Subcutaneous abdominal adipose tissue (tissue), 5 donors: ENCODE data around the gene SLC43A3.
"Not testable (repeated sequence)": the region's sequence is repeated elsewhere in the genome, so short reads cannot be mapped to it uniquely, and the experiment has no call there.

Experiments
- H3K27ac ChIP-seq: one replicate; pipeline ENCODE4 v1.7.0; 2013; ENCODE audit warnings: low read depth, mild to moderate bottlenecking, inconsistent platforms, low read length, moderate library complexity
- H3K27me3 ChIP-seq, 5 donors: one replicate each; pipeline ENCODE4 v1.7.0; 2013; ENCODE audit warnings: low read length in 5 of 5, inconsistent platforms in 1 of 5; ENCODE audit not compliant: control insufficient read depth in 5 of 5, insufficient read depth in 4 of 5
- H3K36me3 ChIP-seq, 5 donors: one replicate each; pipeline ENCODE4 v1.7.0; 2013; ENCODE audit warnings: low read length in 5 of 5; ENCODE audit not compliant: control insufficient read depth in 5 of 5, insufficient read depth in 5 of 5
- H3K4me1 ChIP-seq, 5 donors: one replicate each; pipeline ENCODE4 v1.7.0; 2013; ENCODE audit warnings: low read length in 5 of 5, mild to moderate bottlenecking in 3 of 5, moderate library complexity in 1 of 5; ENCODE audit not compliant: control insufficient read depth in 5 of 5, insufficient read depth in 5 of 5
- H3K4me3 ChIP-seq, 5 donors: one replicate each; pipeline ENCODE4 v1.7.0; 2013; ENCODE audit warnings: low read length in 5 of 5, low read depth in 1 of 5
- H3K9ac ChIP-seq, 5 donors: one replicate each; pipeline ENCODE4 v1.7.0; 2013; ENCODE audit warnings: low read length in 5 of 5, mild to moderate bottlenecking in 4 of 5, moderate library complexity in 3 of 5
- H3K9me3 ChIP-seq, 5 donors: one replicate each; pipeline ENCODE4 v1.7.0; 2013; ENCODE audit warnings: low read length in 5 of 5; ENCODE audit not compliant: control insufficient read depth in 5 of 5
- donor health status: healthy.
- donor health status: healthy.
- donor health status: healthy.
- donor health status: healthy.
- donor health status: healthy.

Gene SLC43A3

GRCh38 chr11:57407941-57408475, 18.9 kb downstream of the SLC43A3 start:
- Histone ChIP-seq H3K9ac (no peak overlapping the region), H3K4me1 (peaks cover 10 to 31% (median 17%) of the 10 kb centered on the region in 5 donors), H3K9me3 (no peaks in the 10 kb centered on the region), H3K36me3 (peaks cover 10 to 48% (median 37%) of the 10 kb centered on the region in 5 donors), H3K27me3 (no peaks in the 10 kb centered on the region), H3K4me3 (no peak overlapping the region), H3K27ac (peak overlapping the region; percentile 82)

- H3K27ac ChIP-seq, result peak overlapping the region; percentile 82
Observed at GRCh38 chr11:57407010-57407920, 19.7 kb downstream of the SLC43A3 start.

GRCh38 chr11:57406337-57406904, 20.5 kb downstream of the SLC43A3 start:
- H3K9me3 ChIP-seq, result no peaks in the 10 kb centered on the region
- H3K27ac ChIP-seq, result peak overlapping the region; percentile 82
- peaks cover 10 to 31% (median 17%) of the 10 kb centered on the region in 5 donors for H3K4me1 ChIP-seq
- H3K9ac ChIP-seq, result no peak overlapping the region
- H3K27me3 ChIP-seq, result peaks cover 0 to 3% (median 0%) of the 10 kb centered on the region in 5 donors
- no peak overlapping the region for H3K4me3 ChIP-seq
- H3K36me3 ChIP-seq, result peaks cover 7 to 45% (median 37%) of the 10 kb centered on the region in 5 donors

More at GRCh38 chr11:57407010-57407920, 19.7 kb downstream of the SLC43A3 start:
- Histone ChIP-seq H3K9ac (peak overlapping the region in 1 of 5 donors; percentile 1), H3K9me3 (no peaks in the 10 kb centered on the region), H3K4me1 (peaks cover 10 to 31% (median 17%) of the 10 kb centered on the region in 5 donors), H3K4me3 (no peak overlapping the region), H3K36me3 (peaks cover 7 to 48% (median 37%) of the 10 kb centered on the region in 5 donors), H3K27me3 (no peaks in the 10 kb centered on the region)

GRCh38 chr11:57405271-57405860, 21.6 kb downstream of the SLC43A3 start:
- no peak overlapping the region for H3K4me3 ChIP-seq
- no peak overlapping the region for H3K9ac ChIP-seq
- H3K4me1 ChIP-seq, result peaks cover 10 to 31% (median 17%) of the 10 kb centered on the region in 5 donors
- peaks cover 0 to 4% (median 0%) of the 10 kb centered on the region in 5 donors for H3K27me3 ChIP-seq
- H3K36me3 ChIP-seq, result peaks cover 7 to 40% (median 35%) of the 10 kb centered on the region in 5 donors
- H3K9me3 ChIP-seq, result no peaks in the 10 kb centered on the region
- peak overlapping the region; percentile 82 for H3K27ac ChIP-seq

- Histone ChIP-seq H3K9me3 (no peaks in the 10 kb centered on the region), H3K4me3 (no peak overlapping the region), H3K4me1 (peaks cover 10 to 29% (median 17%) of the 10 kb centered on the region in 5 donors), H3K36me3 (peaks cover 7 to 24% (median 19%) of the 10 kb centered on the region in 5 donors), H3K27me3 (peaks cover 0 to 4% (median 0%) of the 10 kb centered on the region in 5 donors), H3K9ac (no peak overlapping the region), H3K27ac (no peak overlapping the region)
Observed at GRCh38 chr11:57403802-57404147, 23.1 kb downstream of the SLC43A3 start.

- Histone ChIP-seq H3K4me1 (peaks cover 10 to 29% (median 17%) of the 10 kb centered on the region in 5 donors), H3K36me3 (peaks cover 7 to 18% (median 14%) of the 10 kb centered on the region in 5 donors)
- not testable (repeated sequence) for H3K27ac ChIP-seq, H3K4me3 ChIP-seq, H3K27me3 ChIP-seq, H3K9me3 ChIP-seq, H3K9ac ChIP-seq
Observed at GRCh38 chr11:57403003-57403801, 23.7 kb downstream of the SLC43A3 start.

- Histone ChIP-seq H3K27ac (no peak overlapping the region), H3K27me3 (peaks cover 0 to 4% (median 0%) of the 10 kb centered on the region in 5 donors), H3K9ac (no peak overlapping the region), H3K4me1 (peaks cover 8 to 22% (median 14%) of the 10 kb centered on the region in 5 donors), H3K4me3 (no peak overlapping the region), H3K36me3 (peaks cover under 1 to 10% (median 6%) of the 10 kb centered on the region in 5 donors), H3K9me3 (no peaks in the 10 kb centered on the region)
Observed at GRCh38 chr11:57402188-57403002, 24.5 kb downstream of the SLC43A3 start.

GRCh38 chr11:57399972-57400578, 26.8 kb downstream of the SLC43A3 start:
- H3K9ac ChIP-seq, result no peak overlapping the region
- H3K4me3 ChIP-seq, result no peak overlapping the region
- no peaks in the 10 kb centered on the region for H3K4me1 ChIP-seq
- H3K27ac ChIP-seq, result no peak overlapping the region
- no peaks in the 10 kb centered on the region for H3K9me3 ChIP-seq
- H3K27me3 ChIP-seq, result peaks cover 0 to 4% (median 0%) of the 10 kb centered on the region in 5 donors
- H3K36me3 ChIP-seq, result peaks cover 0 to 3% (median 0%) of the 10 kb centered on the region in 5 donors
